ENCODE results near the gene EVA1B.

DNA sequence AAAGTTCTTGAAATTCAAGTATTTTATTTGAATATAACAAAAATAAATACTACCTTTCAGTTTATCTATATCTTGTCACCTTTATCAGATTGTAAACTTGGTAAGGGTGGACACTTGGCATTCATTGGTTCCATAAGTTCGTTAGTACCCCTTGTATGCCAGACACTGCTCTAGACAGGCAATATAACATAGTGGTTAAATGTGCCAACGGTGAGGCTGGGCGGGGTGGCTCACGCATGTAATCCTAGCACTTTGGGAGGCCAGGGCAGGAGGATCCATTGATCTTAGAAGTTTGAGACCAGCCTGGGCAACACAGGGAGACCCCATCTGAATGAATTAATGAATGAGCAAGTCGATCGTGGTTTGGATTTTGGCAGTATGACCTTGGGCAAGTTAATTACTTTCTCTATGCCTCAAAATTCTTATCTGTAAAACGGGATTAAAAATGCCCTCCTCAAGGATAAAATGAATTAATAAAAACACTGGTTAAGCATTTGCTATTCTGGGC is 43.6 kb downstream of the EVA1B start:
- TF ChIP-seq FOSL2 (IDR thresholded peaks at IDR 0.05) = no peak
- TF ChIP-seq FOSL2 (CRISPR knock-in tag; IDR thresholded peaks at IDR 0.05) = no peak
- TF ChIP-seq, protein P1, sequence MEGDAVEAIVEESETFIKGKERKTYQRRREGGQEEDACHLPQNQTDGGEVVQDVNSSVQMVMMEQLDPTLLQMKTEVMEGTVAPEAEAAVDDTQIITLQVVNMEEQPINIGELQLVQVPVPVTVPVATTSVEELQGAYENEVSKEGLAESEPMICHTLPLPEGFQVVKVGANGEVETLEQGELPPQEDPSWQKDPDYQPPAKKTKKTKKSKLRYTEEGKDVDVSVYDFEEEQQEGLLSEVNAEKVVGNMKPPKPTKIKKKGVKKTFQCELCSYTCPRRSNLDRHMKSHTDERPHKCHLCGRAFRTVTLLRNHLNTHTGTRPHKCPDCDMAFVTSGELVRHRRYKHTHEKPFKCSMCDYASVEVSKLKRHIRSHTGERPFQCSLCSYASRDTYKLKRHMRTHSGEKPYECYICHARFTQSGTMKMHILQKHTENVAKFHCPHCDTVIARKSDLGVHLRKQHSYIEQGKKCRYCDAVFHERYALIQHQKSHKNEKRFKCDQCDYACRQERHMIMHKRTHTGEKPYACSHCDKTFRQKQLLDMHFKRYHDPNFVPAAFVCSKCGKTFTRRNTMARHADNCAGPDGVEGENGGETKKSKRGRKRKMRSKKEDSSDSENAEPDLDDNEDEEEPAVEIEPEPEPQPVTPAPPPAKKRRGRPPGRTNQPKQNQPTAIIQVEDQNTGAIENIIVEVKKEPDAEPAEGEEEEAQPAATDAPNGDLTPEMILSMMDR (IDR thresholded peaks at IDR 0.05) = no peak
- TF ChIP-seq, protein P2, sequence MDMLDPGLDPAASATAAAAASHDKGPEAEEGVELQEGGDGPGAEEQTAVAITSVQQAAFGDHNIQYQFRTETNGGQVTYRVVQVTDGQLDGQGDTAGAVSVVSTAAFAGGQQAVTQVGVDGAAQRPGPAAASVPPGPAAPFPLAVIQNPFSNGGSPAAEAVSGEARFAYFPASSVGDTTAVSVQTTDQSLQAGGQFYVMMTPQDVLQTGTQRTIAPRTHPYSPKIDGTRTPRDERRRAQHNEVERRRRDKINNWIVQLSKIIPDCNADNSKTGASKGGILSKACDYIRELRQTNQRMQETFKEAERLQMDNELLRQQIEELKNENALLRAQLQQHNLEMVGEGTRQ (IDR thresholded peaks at IDR 0.05) = no peak
- TF ChIP-seq SMC3 (IDR thresholded peaks at IDR 0.05) = no peak
- TF ChIP-seq MYC (IDR thresholded peaks at IDR 0.05; ENCODE audit: borderline replicate concordance, low read length) = no peak
- TF ChIP-seq NPAS2 (CRISPR knock-in tag; IDR thresholded peaks at IDR 0.05; ENCODE audit: borderline replicate concordance) = no peak
- TF ChIP-seq MAFK (IDR thresholded peaks at IDR 0.05; ENCODE audit: partially characterized antibody) = no peak
- no peak for TF ChIP-seq EP300 (IDR thresholded peaks at IDR 0.05)
- no peak for TF ChIP-seq NR3C1 (IDR thresholded peaks at IDR 0.05)
